ENCODE data around the gene ATP23. TPM values are rescaled to one million over a fixed set of nuclear protein-coding genes. Genes with fewer than 3 reads are reported as not detected.

ATP23 gene
- total RNA-seq, 1 experiment from 2014 or later: 4.7 TPM

GRCh38 chr12:57918147-57918546 is 23.2 kb upstream of the ATP23 start:
- Histone ChIP-seq H3K9ac (ENCODE audit: extremely low read depth, insufficient read length, low read length) (no peak overlapping the region), H3K14ac (ENCODE audit: insufficient read depth, low read length) (no peak overlapping the region), H2AK5ac (ENCODE audit: insufficient read length, low read length) (no peak overlapping the region), H3K18ac (ENCODE audit: insufficient read length, low read depth, low read length) (no peak overlapping the region), H2BK120ac (ENCODE audit: low read depth, low read length, poor library complexity, severe bottlenecking) (no peak overlapping the region), H2BK15ac (ENCODE audit: low read depth, low read length) (no peak overlapping the region), H3K79me1 (ENCODE audit: insufficient read depth, low read depth, low read length, poor library complexity, severe bottlenecking) (no peaks in the 10 kb centered on the region), H3K56ac (ENCODE audit: insufficient read length, low read depth, low read length) (no peak overlapping the region), H3K27ac (ENCODE audit: insufficient read length, low read depth, low read length) (no peak overlapping the region), H2BK20ac (ENCODE audit: low read depth, low read length, poor library complexity, severe bottlenecking) (no peak overlapping the region), H4K8ac (replicated peaks; ENCODE audit: insufficient read length, low read depth, low read length) (no peak overlapping the region), H3K4me2 (ENCODE audit: insufficient read depth, insufficient read length, low read length) (no peak overlapping the region), H2AFZ (ENCODE audit: low read length) (no peak overlapping the region), H3K79me2 (ENCODE audit: insufficient read depth, low read length) (no peaks in the 10 kb centered on the region), H4K91ac (ENCODE audit: insufficient read length, low read depth, low read length) (no peak overlapping the region), H3K4me1 (ENCODE audit: insufficient read depth, low read length) (no peaks in the 10 kb centered on the region), H2BK5ac (ENCODE audit: insufficient read length, low read length) (no peak overlapping the region), H3K23ac (ENCODE audit: insufficient read length, low read depth, low read length) (no peak overlapping the region), H4K20me1 (ENCODE audit: control insufficient read depth, insufficient read depth, insufficient read length) (no peaks in the 10 kb centered on the region), H3T11ph (ENCODE audit: low read length) (no peak overlapping the region), H2BK12ac (ENCODE audit: insufficient read length, low read depth, low read length) (no peak overlapping the region), H3K4ac (ENCODE audit: low read depth, low read length) (no peak overlapping the region), H4K5ac (ENCODE audit: insufficient read length, low read depth, low read length) (no peak overlapping the region), H3K27me3 (ENCODE audit: insufficient read depth, low read length) (no peaks in the 10 kb centered on the region), H3K9me3 (ENCODE audit: control insufficient read depth, low read depth, low read length) (no peaks in the 10 kb centered on the region), H3K23me2 (ENCODE audit: insufficient read length, low read depth, low read length, poor library complexity, severe bottlenecking) (peaks cover 3% of the 10 kb centered on the region)
- Mint-ChIP-seq H3K4me3 (no peak overlapping the region), H3K36me3 (ENCODE audit: insufficient read depth in 1 of 3, low read depth in 3 of 3) (no peaks in the 10 kb centered on the region), H3K4me1 (peaks cover 0 to 6% of the 10 kb centered on the region in 2 experiments; a peak in 1 of 4 replicates), H3K27ac (no peak overlapping the region), H3K27me3 (ENCODE audit: low read depth) (peaks cover 27% of the 10 kb centered on the region), H3K9me3 (no peaks in the 10 kb centered on the region)
- DNase-seq: no peak
- WGBS (ENCODE audit: extremely low coverage, insufficient read length, low lambda C conversion rate): no CpG with 5 or more reads among the region's 4 CpGs
- no peak for TF ChIP-seq CTCF (conservative IDR thresholded peaks at IDR 0.05)
